ENCODE data around the gene WNT2.

GRCh38 chr7:117262546-117262945 lies 60.3 kb downstream of the WNT2 start:
- TF ChIP-seq, protein P1, sequence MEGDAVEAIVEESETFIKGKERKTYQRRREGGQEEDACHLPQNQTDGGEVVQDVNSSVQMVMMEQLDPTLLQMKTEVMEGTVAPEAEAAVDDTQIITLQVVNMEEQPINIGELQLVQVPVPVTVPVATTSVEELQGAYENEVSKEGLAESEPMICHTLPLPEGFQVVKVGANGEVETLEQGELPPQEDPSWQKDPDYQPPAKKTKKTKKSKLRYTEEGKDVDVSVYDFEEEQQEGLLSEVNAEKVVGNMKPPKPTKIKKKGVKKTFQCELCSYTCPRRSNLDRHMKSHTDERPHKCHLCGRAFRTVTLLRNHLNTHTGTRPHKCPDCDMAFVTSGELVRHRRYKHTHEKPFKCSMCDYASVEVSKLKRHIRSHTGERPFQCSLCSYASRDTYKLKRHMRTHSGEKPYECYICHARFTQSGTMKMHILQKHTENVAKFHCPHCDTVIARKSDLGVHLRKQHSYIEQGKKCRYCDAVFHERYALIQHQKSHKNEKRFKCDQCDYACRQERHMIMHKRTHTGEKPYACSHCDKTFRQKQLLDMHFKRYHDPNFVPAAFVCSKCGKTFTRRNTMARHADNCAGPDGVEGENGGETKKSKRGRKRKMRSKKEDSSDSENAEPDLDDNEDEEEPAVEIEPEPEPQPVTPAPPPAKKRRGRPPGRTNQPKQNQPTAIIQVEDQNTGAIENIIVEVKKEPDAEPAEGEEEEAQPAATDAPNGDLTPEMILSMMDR (IDR thresholded peaks at IDR 0.05 in 2 of 3, conservative IDR thresholded peaks at IDR 0.05 in 1 of 3; ENCODE audit: control insufficient read depth in 2 of 3, extremely low read depth in 1 of 3, insufficient read depth in 1 of 3, low read depth in 3 of 3, low read length in 3 of 3) = no peak
- TF ChIP-seq REST (IDR thresholded peaks at IDR 0.05; ENCODE audit: low read depth, low read length) (no peak), CEBPB (IDR thresholded peaks at IDR 0.05; ENCODE audit: borderline replicate concordance in 1 of 2, low read depth in 2 of 2, low read length in 2 of 2) (no peak), EGR1 (IDR thresholded peaks at IDR 0.05; ENCODE audit: borderline replicate concordance in 1 of 2, low read depth in 2 of 2, low read length in 2 of 2) (no peak), ATF2 (IDR thresholded peaks at IDR 0.05; ENCODE audit: low read length) (no peak), SP1 (IDR thresholded peaks at IDR 0.05; ENCODE audit: low read depth, low read length) (no peak), USF2 (IDR thresholded peaks at IDR 0.05; ENCODE audit: borderline replicate concordance, low read depth, low read length) (no peak), POLR2AphosphoS5 (IDR thresholded peaks at IDR 0.05; ENCODE audit: low read length) (no peak), MEF2A (IDR thresholded peaks at IDR 0.05; ENCODE audit: insufficient read depth, low read depth, low read length) (no peak), POLR2A (IDR thresholded peaks at IDR 0.05; ENCODE audit: low read depth, low read length) (no peak), ELK1 (IDR thresholded peaks at IDR 0.05; ENCODE audit: low read depth, low read length) (no peak), BHLHE40 (IDR thresholded peaks at IDR 0.05; ENCODE audit: borderline replicate concordance in 1 of 2, low read depth in 2 of 2, low read length in 1 of 2) (no peak), ZNF384 (IDR thresholded peaks at IDR 0.05; ENCODE audit: borderline replicate concordance, low read depth, low read length) (no peak), EZH2 (IDR thresholded peaks at IDR 0.05; ENCODE audit: borderline replicate concordance, control insufficient read depth, low read depth, low read length) (no peak)

Data from GM12878 (cell line).